NB4 (cell line): Measurements from ENCODE around the gene TMSB15A.

Experiments used
- CTCF ChIP-seq: IDR thresholded peaks from one replicate; pipeline ENCODE4 v1.5.1; 2012; ENCODE audit warnings: low read depth, low read length
- POLR2A ChIP-seq: IDR thresholded peaks from 2 replicates; pipeline ENCODE4 v1.6.1; 2011; ENCODE audit warnings: mild to moderate bottlenecking; ENCODE audit not compliant: insufficient read length; ENCODE audit errors: extremely low read depth
- TF ChIP-seq, protein P1 (sequence below): IDR thresholded peaks from 2 replicates; pipeline ENCODE4 v1.6.1; 2011; ENCODE audit warnings: low read depth, low read length

- TF ChIP-seq, protein P1, sequence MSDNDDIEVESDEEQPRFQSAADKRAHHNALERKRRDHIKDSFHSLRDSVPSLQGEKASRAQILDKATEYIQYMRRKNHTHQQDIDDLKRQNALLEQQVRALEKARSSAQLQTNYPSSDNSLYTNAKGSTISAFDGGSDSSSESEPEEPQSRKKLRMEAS, result no peak
- TF ChIP-seq CTCF (no peak), POLR2A (no peak)
Observed at GRCh38 chrX:102546828-102547493, 30.4 kb upstream of the TMSB15A start.
